Effector memory CD4-positive, alpha-beta T cell (primary cell): Measurements from ENCODE around the gene BLID.

ENCODE experiments used
- DNase-seq, 3 donors: peaks; one replicate each; pipeline ENCODE4 v3.0.0-alpha.2; 2020
- H3K27ac ChIP-seq: 2 replicates; pipeline ENCODE4 v1.7.0; 2013; ENCODE audit warnings: mild to moderate bottlenecking, low read length, moderate library complexity; ENCODE audit not compliant: insufficient read depth, poor library complexity, severe bottlenecking
- H3K27me3 ChIP-seq: replicated peaks from 2 replicates; pipeline ENCODE4 v1.7.0; 2013; ENCODE audit warnings: mild to moderate bottlenecking, low read length; ENCODE audit not compliant: insufficient read depth, control insufficient read depth, poor library complexity, severe bottlenecking
- H3K36me3 ChIP-seq: 2 replicates; pipeline ENCODE4 v1.7.0; 2013; ENCODE audit warnings: mild to moderate bottlenecking, low read length, moderate library complexity; ENCODE audit not compliant: control insufficient read depth, insufficient read depth
- H3K4me1 ChIP-seq: 2 replicates; pipeline ENCODE4 v1.7.0; 2013; ENCODE audit warnings: low read length, mild to moderate bottlenecking; ENCODE audit not compliant: control insufficient read depth, insufficient read depth, poor library complexity, severe bottlenecking
- H3K4me3 ChIP-seq: 2 replicates; pipeline ENCODE4 v1.7.0; 2013; ENCODE audit warnings: low read length, low read depth, mild to moderate bottlenecking; ENCODE audit not compliant: insufficient read depth, poor library complexity, severe bottlenecking
- H3K9me3 ChIP-seq: 2 replicates; pipeline ENCODE4 v1.7.0; 2013; ENCODE audit warnings: mild to moderate bottlenecking, low read length, moderate library complexity; ENCODE audit not compliant: control insufficient read depth

BLID gene

DNA sequence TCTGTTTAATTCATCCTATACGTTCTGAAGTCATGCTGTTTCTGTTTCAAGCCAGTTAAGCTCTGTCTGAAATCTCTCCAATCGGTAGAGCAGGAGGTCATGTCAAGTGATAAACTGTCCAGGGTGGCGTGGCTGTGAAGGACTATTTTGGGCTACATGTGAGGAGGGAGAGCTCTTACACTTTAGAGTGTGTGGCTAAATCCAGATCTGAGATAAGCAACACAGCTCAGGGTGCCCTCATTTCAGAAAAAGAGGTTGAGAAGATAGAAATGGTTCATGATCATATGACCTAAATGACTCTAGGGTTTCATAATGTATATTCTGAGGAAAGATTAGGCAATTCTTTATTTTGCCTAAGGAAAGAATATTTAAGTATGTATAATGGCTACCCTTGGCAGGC is 8.4 kb downstream of the BLID start:
- H3K27me3 ChIP-seq = no peaks in the 10 kb centered on the region
- no peak overlapping the region for H3K27ac ChIP-seq
- H3K4me1 ChIP-seq = no peaks in the 10 kb centered on the region
- DNase-seq = no peak
- no peaks in the 10 kb centered on the region for H3K9me3 ChIP-seq
- no peaks in the 10 kb centered on the region for H3K36me3 ChIP-seq
- no peak overlapping the region for H3K4me3 ChIP-seq

DNA sequence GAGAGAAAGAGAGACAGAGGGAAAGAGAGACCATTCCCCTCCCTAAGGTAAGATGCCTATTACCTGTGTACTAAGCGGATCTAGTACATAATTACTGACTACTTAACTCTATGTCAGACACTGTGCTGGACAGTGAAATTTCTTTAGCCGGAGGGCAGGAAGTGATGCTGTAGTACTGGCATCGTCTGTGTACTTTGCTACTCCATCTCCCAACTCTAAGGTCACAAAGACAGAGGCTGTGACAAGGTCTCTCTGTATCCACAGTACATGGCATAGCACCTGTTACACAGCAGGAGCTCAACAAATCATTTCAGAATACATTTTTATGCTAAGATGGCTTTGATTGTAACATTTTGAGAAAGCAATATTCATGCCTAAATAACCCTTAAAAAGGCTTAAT is 9.0 kb downstream of the BLID start:
- Histone ChIP-seq H3K27me3 (no peaks in the 10 kb centered on the region), H3K36me3 (no peaks in the 10 kb centered on the region), H3K9me3 (no peaks in the 10 kb centered on the region), H3K4me3 (no peak overlapping the region), H3K4me1 (no peaks in the 10 kb centered on the region), H3K27ac (no peak overlapping the region)
- no peak for DNase-seq

DNA sequence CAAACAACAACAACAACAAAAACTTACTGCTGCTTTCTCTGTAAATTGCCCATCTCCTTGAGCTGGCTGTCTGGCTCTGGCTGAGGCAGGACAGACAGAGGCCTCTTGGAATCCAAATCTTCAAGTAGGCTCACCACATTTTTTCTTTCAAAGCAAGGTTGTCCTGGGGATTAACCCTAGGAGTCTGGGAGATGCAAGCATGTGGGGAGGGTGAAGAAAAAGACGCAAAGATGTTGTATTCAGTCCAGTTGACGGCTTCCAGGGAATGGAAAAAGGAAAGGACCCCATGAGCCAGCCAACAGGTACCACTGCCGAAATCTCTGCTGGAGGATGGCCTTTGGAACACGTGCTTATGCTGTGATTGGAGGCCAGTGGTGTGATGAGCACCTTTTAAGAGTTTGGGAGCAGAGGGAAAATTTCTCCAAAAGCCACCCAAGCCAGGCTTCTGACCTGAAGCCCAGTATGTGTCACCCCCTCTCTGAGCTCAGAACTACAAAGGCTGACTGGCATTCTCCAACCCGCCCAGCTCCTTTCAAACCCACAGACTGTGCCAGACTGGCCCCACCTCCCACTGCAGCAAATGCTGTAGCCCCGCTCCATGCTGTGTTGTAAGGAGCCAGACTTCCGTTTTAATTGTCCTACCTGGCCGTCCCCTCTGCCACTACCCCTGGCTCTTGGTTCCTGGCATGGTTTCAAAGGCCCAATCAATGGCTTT is 10.8 kb downstream of the BLID start:
- no peak overlapping the region for H3K27ac ChIP-seq
- DNase-seq = no peak
- no peak overlapping the region for H3K4me3 ChIP-seq
- H3K36me3 ChIP-seq = no peaks in the 10 kb centered on the region
- H3K4me1 ChIP-seq = no peaks in the 10 kb centered on the region
- no peaks in the 10 kb centered on the region for H3K9me3 ChIP-seq
- H3K27me3 ChIP-seq = no peaks in the 10 kb centered on the region

DNA sequence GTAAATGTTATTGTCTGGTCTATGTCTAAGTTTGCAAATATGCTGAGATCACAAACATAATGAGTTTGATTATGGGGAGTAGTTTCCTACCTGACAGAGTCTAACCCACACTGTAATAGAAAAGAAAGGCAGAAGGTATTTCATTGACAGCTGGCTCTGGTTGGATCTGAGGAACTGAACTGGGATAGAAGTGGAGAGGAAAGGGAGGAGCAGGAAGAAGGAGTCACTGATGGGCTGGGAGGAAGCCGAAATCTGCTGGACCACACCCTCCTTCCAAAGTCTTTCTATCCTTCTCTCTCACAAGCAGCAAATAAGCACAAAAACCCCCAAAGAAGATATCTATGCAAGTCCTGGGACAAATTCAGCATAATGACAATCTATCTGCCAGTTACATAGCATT is 11.7 kb downstream of the BLID start:
- H3K4me1 ChIP-seq = no peaks in the 10 kb centered on the region
- H3K36me3 ChIP-seq = no peaks in the 10 kb centered on the region
- no peaks in the 10 kb centered on the region for H3K9me3 ChIP-seq
- no peaks in the 10 kb centered on the region for H3K27me3 ChIP-seq
- no peak for DNase-seq
- no peak overlapping the region for H3K27ac ChIP-seq
- no peak overlapping the region for H3K4me3 ChIP-seq

DNA sequence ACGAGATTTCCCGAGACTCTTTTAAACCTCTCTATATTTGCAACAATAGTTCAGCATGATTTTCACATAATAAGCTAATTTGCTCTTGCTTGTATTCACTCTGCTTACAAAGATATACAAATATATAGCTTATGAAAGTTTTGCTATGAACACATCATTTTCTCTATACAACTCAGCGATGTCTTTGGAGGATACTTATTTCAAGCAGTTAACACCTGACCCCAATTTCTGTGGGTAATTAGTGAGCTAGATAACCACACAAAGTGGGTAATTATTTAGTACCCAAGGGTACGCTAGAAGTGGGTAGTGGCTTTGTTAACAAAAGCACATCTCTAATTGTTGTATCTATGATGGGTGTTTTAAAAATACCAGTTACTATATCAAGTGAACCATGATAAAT is 12.3 kb downstream of the BLID start:
- H3K27me3 ChIP-seq = no peaks in the 10 kb centered on the region

DNA sequence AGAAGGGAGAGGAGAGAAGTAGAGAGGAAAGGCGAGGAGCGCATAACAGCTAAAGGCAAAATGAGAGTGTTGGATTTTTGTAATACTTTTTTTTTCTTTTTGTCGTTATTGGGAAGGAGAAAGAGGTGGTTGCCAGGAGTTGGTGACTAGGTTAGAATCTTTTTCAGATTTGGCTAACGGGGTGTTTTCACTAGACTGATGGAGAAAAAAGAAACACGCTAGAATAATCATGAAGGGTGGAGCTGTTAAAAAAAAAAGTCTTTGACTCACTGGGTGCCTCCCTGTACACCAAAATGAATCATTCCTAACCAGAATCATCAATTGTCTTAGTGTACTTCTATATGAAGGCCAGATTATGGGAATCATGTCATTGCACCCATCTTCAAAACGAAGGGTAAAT is 12.7 kb downstream of the BLID start:
- H3K4me1 ChIP-seq = no peaks in the 10 kb centered on the region
- no peaks in the 10 kb centered on the region for H3K36me3 ChIP-seq
- H3K27ac ChIP-seq = no peak overlapping the region

More for the DNA sequence above, 12.3 kb downstream of the BLID start:
- H3K36me3 ChIP-seq = no peaks in the 10 kb centered on the region
- H3K27ac ChIP-seq = no peak overlapping the region
- no peaks in the 10 kb centered on the region for H3K4me1 ChIP-seq
- no peak overlapping the region for H3K4me3 ChIP-seq
- H3K9me3 ChIP-seq = no peaks in the 10 kb centered on the region
- DNase-seq = no peak

DNA sequence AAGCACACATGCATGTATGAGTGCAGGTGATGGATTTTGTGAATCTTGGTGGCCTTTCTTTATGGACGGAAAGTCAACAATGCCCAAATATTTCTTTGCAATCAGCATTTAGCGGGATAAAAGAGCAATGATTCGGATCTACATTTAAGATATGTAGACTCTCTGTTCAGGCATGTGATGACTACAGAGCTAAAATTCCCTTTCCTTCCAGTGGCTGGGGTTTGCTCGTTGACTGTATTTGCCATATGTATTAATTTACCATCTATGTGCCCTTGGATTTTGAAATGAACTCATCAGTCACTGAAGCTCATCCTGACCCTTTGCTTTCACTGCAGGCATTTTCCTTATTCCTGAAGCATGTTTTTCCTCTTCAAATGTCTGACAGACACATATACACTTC is 13.6 kb downstream of the BLID start:
- Histone ChIP-seq H3K27ac (no peak overlapping the region), H3K27me3 (no peaks in the 10 kb centered on the region), H3K4me1 (no peaks in the 10 kb centered on the region), H3K9me3 (no peaks in the 10 kb centered on the region), H3K36me3 (no peaks in the 10 kb centered on the region), H3K4me3 (no peak overlapping the region)
- no peak for DNase-seq

More for the DNA sequence above, 12.7 kb downstream of the BLID start:
- Histone ChIP-seq H3K4me3 (no peak overlapping the region), H3K9me3 (no peaks in the 10 kb centered on the region), H3K27me3 (no peaks in the 10 kb centered on the region)
- no peak for DNase-seq

DNA sequence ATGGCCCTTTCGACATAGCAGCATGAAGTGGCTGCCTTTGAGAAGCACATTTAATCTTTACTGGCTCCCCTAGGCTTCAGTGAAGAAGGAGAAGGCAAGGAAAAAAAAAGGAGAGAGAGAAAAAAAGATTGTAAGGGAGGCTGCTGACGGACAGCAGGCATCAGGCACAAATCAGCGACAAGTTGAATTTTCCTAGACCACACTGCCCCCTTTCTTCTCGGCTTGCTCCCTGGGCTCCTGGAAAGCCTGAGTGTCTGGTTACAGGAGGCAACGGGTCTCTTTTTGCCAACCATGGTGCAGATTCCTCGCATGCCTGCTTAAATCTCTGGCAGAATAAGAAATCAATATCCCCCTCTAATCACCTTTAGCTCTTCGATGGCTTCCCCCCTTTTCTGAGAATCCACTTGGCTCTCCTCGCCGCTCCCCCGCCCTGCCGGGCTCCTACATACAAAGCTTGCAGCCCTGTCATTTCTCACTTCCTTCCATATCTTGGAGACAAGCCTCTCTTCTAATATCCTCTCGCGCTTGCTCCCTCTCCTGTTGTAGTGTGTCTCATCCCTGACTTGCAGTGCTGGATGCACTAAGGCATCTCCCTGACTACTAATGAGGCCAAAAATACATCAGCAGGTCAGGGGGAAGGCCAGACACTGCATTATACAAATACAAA is 14.3 kb downstream of the BLID start:
- no peaks in the 10 kb centered on the region for H3K27me3 ChIP-seq
- H3K36me3 ChIP-seq = no peaks in the 10 kb centered on the region
- H3K9me3 ChIP-seq = no peaks in the 10 kb centered on the region
- H3K27ac ChIP-seq = no peak overlapping the region
- no peak for DNase-seq
- H3K4me1 ChIP-seq = no peaks in the 10 kb centered on the region
- no peak overlapping the region for H3K4me3 ChIP-seq

DNA sequence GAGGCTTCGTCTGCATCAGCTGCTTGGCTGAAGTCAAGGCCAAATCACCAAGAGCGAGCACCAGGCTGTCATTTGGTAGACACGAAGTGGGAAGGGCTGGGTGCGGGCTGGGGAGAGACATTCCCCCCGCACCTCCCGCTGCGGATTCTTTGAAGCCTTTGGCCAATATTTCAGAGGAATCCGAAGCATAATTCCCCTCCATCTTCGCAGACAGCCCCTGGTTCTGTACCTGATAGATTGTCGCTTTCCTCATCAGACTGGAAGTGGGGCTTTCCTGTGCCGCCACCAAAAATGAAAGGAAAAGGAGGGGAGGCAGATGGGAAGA is 15.3 kb downstream of the BLID start:
- Histone ChIP-seq H3K4me3 (no peak overlapping the region), H3K36me3 (no peaks in the 10 kb centered on the region), H3K27ac (no peak overlapping the region), H3K4me1 (no peaks in the 10 kb centered on the region), H3K27me3 (no peaks in the 10 kb centered on the region), H3K9me3 (no peaks in the 10 kb centered on the region)
- DNase-seq = no peak

DNA sequence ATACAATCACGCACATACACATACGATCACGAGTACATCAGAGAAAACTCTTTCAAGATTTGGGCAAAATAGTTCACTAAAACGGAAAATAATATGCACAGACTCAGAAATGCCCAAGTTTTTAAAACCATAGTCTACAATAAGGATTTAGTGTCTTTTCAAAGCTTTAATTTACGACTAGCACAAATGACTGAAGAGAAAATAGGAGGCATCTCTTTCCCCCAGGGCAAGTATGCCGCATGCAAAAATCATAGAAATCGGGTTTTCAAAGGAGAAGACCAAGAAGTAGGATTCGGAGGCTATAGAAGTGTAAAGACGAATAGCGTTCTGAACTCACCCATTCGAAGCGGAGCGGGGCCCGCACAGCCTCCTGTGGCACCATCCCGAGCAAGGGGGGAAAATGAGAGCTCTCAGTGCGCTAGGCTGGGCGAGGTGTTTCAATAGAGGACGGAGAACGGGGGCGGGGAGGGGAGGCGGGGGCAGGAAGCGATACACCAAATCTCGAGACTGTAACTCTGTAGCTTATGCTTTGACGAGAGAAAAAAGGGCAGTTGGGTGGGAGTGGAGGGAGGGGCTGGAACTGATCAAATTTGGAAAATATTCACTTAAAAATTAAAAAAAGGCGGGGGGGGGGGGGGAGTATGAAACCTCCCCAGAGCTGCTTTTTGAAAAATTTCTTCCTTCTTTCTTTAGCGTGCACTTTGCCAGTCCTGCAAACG is 15.8 kb downstream of the BLID start:
- no peak overlapping the region for H3K4me3 ChIP-seq
- H3K4me1 ChIP-seq = no peaks in the 10 kb centered on the region
- no peaks in the 10 kb centered on the region for H3K9me3 ChIP-seq
- H3K27me3 ChIP-seq = no peaks in the 10 kb centered on the region
- no peak for DNase-seq
- H3K36me3 ChIP-seq = no peaks in the 10 kb centered on the region
- H3K27ac ChIP-seq = no peak overlapping the region
